ENCODE results near the gene GMDS.

Gene GMDS

DNA sequence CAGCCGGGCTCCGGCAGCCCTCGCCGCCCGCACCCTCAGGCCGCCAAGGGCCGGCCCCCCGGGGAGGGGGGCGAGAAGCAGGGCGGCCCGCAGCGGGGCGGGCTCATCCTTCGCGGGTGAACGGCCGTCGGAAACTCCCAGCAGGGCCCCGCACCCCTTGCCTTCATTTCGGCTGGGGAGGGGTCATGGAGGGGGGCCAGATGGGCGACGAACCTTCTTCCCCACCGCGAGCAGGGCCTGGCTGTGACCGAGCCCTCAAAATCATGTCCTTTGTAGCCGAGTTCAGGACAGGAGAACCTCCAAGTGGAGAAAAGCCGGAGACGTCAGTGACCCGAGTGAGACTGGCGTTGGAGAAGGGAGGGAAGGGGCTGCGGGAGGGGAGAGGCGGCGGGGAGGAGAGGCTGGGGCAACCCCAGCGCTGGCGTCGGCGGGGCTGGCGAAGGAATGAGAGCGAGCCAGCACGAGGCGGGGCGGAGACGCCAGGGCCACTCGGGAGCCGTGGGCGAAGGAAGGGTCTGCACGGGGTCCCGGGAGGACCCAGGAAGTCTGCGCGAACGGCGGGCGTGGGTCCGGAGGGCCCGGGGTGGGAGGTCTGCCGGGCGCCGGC lies 636.3 kb downstream of the GMDS start:
- peaks cover 64% of the 10 kb centered on the region for H3K27me3 Mint-ChIP-seq
- ATAC-seq (no peak), DNase-seq (no peak)
- peaks cover 4% of the 10 kb centered on the region for H3K36me3 Mint-ChIP-seq (ENCODE audit: low read depth)
- H3K27ac Mint-ChIP-seq: no peak overlapping the region
- H3K9me3 Mint-ChIP-seq: no peaks in the 10 kb centered on the region
- peak overlapping the region; percentile 52 for H3K4me3 Mint-ChIP-seq
- H3K4me1 Mint-ChIP-seq: peaks cover 57% of the 10 kb centered on the region

GRCh38 chr6:1608222-1609040 lies 637.0 kb downstream of the GMDS start:
- DNase-seq (no peak), ATAC-seq (no peak)
- Mint-ChIP-seq H3K36me3 (ENCODE audit: low read depth) (peaks cover 4% of the 10 kb centered on the region), H3K9me3 (no peaks in the 10 kb centered on the region), H3K4me3 (peak overlapping the region; percentile 60), H3K27ac (no peak overlapping the region), H3K4me1 (peaks cover 54% of the 10 kb centered on the region), H3K27me3 (peaks cover 66% of the 10 kb centered on the region)

GRCh38 chr6:1607516-1608221 lies 637.7 kb downstream of the GMDS start:
- H3K27me3 Mint-ChIP-seq: peaks cover 66% of the 10 kb centered on the region
- no peaks in the 10 kb centered on the region for H3K9me3 Mint-ChIP-seq
- H3K27ac Mint-ChIP-seq: peak overlapping the region; percentile 62
- ATAC-seq (no peak), DNase-seq (no peak)
- peaks cover 4% of the 10 kb centered on the region for H3K36me3 Mint-ChIP-seq (ENCODE audit: low read depth)
- peaks cover 46% of the 10 kb centered on the region for H3K4me1 Mint-ChIP-seq
- peak overlapping the region; percentile 57 for H3K4me3 Mint-ChIP-seq

DNA sequence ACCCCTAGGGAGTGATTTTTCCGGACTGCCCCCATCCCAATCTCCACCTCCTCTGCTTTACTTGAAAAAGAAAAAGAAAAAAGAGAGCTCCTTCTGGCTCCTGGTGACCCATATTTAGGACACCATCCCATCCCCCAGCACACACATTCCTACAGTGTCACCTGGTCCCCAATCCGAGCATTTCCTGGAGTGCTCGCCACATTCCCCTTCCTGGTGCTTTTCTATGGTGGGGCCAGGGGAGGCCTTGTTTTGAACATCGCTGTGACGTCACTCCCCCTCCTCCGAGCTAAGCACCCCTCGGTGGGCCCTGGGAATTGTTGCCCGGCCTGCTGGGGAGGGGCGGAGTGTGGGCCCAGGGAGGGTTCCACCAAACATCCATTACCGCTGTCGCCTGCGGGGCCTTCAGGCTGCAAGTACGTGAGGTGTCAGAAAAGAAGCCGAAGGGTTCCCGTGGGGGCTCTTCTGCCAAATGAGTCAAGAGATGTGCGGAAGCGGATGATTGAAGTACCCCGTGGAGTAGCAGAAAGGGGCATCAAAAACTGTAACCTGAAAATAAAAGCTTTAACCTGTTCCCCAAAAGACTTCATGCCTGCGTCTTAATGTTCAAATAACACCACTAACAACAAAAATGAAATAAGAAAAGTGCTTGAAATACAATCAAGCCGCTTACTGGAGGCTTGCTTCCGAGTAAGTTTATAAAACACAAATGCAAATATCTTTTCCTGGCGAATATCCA lies 638.5 kb downstream of the GMDS start:
- H3K36me3 Mint-ChIP-seq (ENCODE audit: low read depth): peaks cover 2% of the 10 kb centered on the region
- ATAC-seq: no peak
- no peaks in the 10 kb centered on the region for H3K9me3 Mint-ChIP-seq
- H3K27me3 Mint-ChIP-seq: peaks cover 66% of the 10 kb centered on the region
- H3K4me3 Mint-ChIP-seq: peak overlapping the region; percentile 57
- H3K4me1 Mint-ChIP-seq: peaks cover 39% of the 10 kb centered on the region
- no peak for DNase-seq
- H3K27ac Mint-ChIP-seq: peak overlapping the region; percentile 62

- no peaks in the 10 kb centered on the region for H3K9me3 Mint-ChIP-seq
- no peaks in the 10 kb centered on the region for H3K36me3 Mint-ChIP-seq (ENCODE audit: low read depth)
- DNase-seq (no peak), ATAC-seq (no peak)
- H3K4me3 Mint-ChIP-seq: no peak overlapping the region
- H3K4me1 Mint-ChIP-seq: peaks cover 37% of the 10 kb centered on the region
- peaks cover 69% of the 10 kb centered on the region for H3K27me3 Mint-ChIP-seq
- H3K27ac Mint-ChIP-seq: no peak overlapping the region
Measured at GRCh38 chr6:1605893-1606779, 639.3 kb downstream of the GMDS start.

DNA sequence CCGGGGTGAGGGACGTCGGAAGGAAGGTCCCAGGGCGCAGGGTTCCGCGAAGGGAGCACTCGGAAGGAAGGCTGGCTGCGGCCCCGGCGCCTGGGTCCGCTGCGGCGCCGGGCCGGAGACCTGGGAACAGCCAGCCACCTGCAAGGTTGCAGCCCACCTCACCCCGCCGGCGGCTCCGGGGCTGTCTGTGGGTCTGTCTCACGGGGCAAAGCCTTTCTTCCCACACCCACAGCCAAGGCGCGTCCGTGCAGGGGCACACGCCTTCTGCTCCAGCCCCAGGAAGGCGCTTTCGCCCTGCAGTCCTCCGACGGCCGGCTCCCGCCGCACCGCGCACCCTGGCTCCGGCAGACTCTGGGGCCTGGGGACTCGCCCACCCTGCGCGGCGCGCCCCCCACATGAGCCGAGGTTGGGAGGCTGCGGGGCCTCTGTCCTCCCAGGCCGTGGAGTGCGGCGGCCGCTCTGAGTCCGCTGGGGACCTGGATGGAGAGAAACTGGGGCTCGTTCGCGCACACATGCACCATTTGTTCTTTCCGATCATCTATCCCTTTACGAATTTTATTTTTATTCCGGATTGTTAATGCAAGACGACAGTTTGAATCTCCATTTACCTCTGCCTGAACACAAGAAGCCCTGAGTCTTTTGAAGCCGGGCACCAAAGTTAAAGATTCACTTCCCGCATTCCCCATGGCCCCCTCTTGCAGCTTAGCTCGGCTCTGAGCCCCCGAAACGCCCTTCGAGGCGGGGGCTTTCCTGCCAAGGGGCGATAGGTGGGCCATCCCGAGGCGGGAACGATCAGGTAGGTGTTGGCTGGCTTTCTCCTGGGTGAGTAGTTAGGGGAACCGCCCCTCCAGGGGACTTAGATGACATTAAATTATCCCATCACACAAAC lies 640.2 kb downstream of the GMDS start:
- Mint-ChIP-seq H3K27me3 (peaks cover 73% of the 10 kb centered on the region), H3K4me1 (peaks cover 34% of the 10 kb centered on the region), H3K27ac (no peak overlapping the region), H3K36me3 (ENCODE audit: low read depth) (no peaks in the 10 kb centered on the region), H3K4me3 (peak overlapping the region; percentile 54), H3K9me3 (no peaks in the 10 kb centered on the region)
- no peak for DNase-seq
- no peak for ATAC-seq

- ATAC-seq (peak; percentile 93), DNase-seq (peak; percentile 80)
- peaks cover 82% of the 10 kb centered on the region for H3K27me3 Mint-ChIP-seq
- no peaks in the 10 kb centered on the region for H3K9me3 Mint-ChIP-seq
- no peak overlapping the region for H3K27ac Mint-ChIP-seq
- no peaks in the 10 kb centered on the region for H3K36me3 Mint-ChIP-seq (ENCODE audit: low read depth)
- peaks cover 34% of the 10 kb centered on the region for H3K4me1 Mint-ChIP-seq
- H3K4me3 Mint-ChIP-seq: no peak overlapping the region
Measured at GRCh38 chr6:1604158-1605003, 641.0 kb downstream of the GMDS start.

DNA sequence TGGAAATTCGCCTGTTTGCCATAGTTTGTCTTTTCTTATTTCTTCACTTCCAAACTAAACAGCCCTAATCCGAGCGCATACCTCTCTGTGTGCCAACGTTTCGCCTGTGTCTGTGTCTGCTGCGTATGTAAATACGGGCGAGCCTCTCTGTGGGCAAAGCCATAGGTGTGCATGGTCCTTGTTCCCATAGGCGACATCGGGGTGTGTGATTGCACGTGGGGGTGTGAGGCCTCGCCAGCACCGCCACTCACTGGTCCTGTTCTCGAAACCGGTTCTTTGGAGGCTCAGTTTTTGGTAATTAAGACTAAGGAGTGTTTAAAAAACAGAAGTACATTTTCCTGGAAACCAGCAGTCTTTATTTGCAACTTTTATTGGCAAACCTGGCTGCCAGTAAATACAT lies 641.7 kb downstream of the GMDS start:
- Mint-ChIP-seq H3K4me1 (peaks cover 33% of the 10 kb centered on the region), H3K27me3 (peaks cover 80% of the 10 kb centered on the region), H3K4me3 (no peak overlapping the region), H3K9me3 (no peaks in the 10 kb centered on the region), H3K27ac (no peak overlapping the region), H3K36me3 (ENCODE audit: low read depth) (no peaks in the 10 kb centered on the region)
- DNase-seq: no peak
- ATAC-seq: no peak

GRCh38 chr6:1602049-1602713 lies 643.2 kb downstream of the GMDS start:
- Mint-ChIP-seq H3K27ac (no peak overlapping the region), H3K36me3 (ENCODE audit: low read depth) (no peaks in the 10 kb centered on the region)

GRCh38 chr6:1601158-1602048 lies 644.0 kb downstream of the GMDS start:
- no peaks in the 10 kb centered on the region for H3K9me3 Mint-ChIP-seq
- no peak overlapping the region for H3K27ac Mint-ChIP-seq
- DNase-seq: no peak
- H3K4me1 Mint-ChIP-seq: peaks cover 11% of the 10 kb centered on the region
- ATAC-seq: no peak
- H3K36me3 Mint-ChIP-seq (ENCODE audit: low read depth): no peaks in the 10 kb centered on the region
- no peak overlapping the region for H3K4me3 Mint-ChIP-seq
- H3K27me3 Mint-ChIP-seq: peaks cover 77% of the 10 kb centered on the region

More at GRCh38 chr6:1602049-1602713, 643.2 kb downstream of the GMDS start:
- ATAC-seq: no peak
- peaks cover 79% of the 10 kb centered on the region for H3K27me3 Mint-ChIP-seq
- DNase-seq: no peak
- H3K4me3 Mint-ChIP-seq: no peak overlapping the region
- H3K4me1 Mint-ChIP-seq: peaks cover 18% of the 10 kb centered on the region
- no peaks in the 10 kb centered on the region for H3K9me3 Mint-ChIP-seq

DNA sequence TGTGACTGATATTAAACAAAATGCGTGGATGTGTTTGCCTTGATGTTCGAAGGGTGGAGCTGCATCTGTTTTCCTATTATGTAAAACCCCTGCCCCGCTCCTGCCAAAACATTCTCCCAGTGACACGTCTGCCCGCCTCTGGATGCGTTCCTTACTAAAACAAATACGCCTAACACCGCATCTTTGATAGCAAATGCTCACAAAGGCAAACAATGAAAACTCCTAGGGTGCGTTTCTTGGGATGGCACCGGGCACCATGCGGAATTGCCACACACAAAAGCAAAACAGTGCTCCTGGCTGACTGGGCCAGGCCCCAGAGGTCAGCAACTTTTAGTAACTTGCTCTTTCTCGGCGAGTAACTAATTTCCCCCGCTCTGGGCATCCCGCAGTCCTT lies 644.6 kb downstream of the GMDS start:
- Mint-ChIP-seq H3K9me3 (no peaks in the 10 kb centered on the region), H3K27me3 (peaks cover 76% of the 10 kb centered on the region), H3K4me1 (peaks cover 7% of the 10 kb centered on the region), H3K36me3 (ENCODE audit: low read depth) (no peaks in the 10 kb centered on the region), H3K4me3 (no peak overlapping the region), H3K27ac (no peak overlapping the region)
- DNase-seq: no peak
- no peak for ATAC-seq

Measured in activated naive CD8-positive, alpha-beta T cell treated with anti-CD3 and anti-CD28 coated beads, Interleukin-2, amount 50 U/mL, for 24 hours (primary cell).